Lower leg skin (tissue), 3 donors: Measurements from ENCODE around the gene HERC2.

Experiments
- POLR2A ChIP-seq, 2 donors: fragments of 450-650 bp; IDR thresholded peaks; one replicate each; pipeline ENCODE4 v1.6.1; 2016 to 2017; ENCODE audit warnings: antibody characterized with exemption in 2 of 2, mild to moderate bottlenecking in 1 of 2, moderate library complexity in 1 of 2
- TF ChIP-seq, protein P1 (sequence below), 3 donors: fragments of 450-650 bp; IDR thresholded peaks; one replicate each; pipeline ENCODE4 v1.5.1; 2016; ENCODE audit warnings: antibody characterized with exemption in 3 of 3, mild to moderate bottlenecking in 3 of 3, moderate library complexity in 2 of 3

DNA sequence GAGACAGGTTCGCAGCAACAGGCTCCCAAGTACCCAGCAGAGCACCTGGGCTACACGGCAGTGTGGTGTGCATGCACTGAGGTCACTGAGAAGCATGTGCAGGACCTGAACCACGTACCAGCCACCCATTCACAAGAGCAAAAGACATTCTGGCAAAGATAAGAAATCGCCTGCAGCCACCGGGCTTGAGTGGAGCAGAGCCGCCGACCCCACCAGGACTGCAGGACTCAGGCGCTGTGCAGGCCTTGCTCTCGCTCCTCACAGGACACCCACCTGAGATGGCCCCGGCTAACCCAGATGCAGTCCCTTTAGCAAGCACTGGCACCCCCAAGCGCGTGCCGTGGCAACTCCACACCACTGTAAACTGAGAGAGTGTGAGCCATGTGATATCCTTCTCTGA, 190.6 kb downstream of the HERC2 start:
- TF ChIP-seq, protein P1, sequence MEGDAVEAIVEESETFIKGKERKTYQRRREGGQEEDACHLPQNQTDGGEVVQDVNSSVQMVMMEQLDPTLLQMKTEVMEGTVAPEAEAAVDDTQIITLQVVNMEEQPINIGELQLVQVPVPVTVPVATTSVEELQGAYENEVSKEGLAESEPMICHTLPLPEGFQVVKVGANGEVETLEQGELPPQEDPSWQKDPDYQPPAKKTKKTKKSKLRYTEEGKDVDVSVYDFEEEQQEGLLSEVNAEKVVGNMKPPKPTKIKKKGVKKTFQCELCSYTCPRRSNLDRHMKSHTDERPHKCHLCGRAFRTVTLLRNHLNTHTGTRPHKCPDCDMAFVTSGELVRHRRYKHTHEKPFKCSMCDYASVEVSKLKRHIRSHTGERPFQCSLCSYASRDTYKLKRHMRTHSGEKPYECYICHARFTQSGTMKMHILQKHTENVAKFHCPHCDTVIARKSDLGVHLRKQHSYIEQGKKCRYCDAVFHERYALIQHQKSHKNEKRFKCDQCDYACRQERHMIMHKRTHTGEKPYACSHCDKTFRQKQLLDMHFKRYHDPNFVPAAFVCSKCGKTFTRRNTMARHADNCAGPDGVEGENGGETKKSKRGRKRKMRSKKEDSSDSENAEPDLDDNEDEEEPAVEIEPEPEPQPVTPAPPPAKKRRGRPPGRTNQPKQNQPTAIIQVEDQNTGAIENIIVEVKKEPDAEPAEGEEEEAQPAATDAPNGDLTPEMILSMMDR (IDR thresholded peaks at IDR 0.05), result no peak
- TF ChIP-seq POLR2A (IDR thresholded peaks at IDR 0.05), result no peak
